HG03175 (cell line): Measurements from ENCODE around the gene EIPR1.

Experiments used
- ATAC-seq: cut with Tn5 transposase; IDR thresholded peaks from one replicate; pipeline ENCODE4 v1.9.1; 2021; ENCODE audit warnings: mild to moderate bottlenecking, moderate library complexity; ENCODE audit not compliant: unreplicated experiment

The EIPR1 gene

DNA sequence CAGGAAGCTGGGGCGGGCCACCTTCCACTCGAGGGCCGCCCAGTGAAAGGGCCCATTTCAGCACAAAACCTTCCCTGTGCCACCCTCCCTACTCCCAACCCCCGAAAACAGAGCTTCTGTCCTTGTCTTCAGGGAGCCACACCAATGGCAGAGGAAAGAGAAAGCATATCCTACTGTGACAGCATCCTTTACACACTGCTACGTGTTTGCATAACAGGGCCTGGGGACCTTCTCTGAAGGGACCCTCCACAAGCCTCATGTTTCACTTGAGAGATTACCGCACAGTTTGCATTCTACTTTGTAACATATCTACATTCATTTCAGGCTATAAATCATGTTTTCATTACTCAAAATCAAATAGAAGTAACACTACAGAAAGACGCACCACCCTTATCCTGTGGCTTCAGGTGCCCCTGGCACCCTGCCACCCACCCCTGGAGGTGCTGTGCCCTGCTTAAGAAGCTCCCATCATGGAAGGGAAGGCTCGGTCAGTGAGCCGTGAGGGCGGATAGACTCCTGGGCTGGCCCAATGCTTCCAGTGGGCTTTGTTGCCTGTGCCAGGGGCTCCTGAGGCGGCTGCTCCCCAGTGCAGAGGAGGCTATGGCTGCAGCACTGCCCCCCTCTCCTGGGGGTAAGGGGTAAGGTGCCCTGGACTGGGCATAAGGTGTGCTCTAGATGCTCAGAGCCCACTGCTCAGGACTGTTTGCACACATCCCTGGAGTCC, 52.0 kb downstream of the EIPR1 start:
- no peak for ATAC-seq

DNA sequence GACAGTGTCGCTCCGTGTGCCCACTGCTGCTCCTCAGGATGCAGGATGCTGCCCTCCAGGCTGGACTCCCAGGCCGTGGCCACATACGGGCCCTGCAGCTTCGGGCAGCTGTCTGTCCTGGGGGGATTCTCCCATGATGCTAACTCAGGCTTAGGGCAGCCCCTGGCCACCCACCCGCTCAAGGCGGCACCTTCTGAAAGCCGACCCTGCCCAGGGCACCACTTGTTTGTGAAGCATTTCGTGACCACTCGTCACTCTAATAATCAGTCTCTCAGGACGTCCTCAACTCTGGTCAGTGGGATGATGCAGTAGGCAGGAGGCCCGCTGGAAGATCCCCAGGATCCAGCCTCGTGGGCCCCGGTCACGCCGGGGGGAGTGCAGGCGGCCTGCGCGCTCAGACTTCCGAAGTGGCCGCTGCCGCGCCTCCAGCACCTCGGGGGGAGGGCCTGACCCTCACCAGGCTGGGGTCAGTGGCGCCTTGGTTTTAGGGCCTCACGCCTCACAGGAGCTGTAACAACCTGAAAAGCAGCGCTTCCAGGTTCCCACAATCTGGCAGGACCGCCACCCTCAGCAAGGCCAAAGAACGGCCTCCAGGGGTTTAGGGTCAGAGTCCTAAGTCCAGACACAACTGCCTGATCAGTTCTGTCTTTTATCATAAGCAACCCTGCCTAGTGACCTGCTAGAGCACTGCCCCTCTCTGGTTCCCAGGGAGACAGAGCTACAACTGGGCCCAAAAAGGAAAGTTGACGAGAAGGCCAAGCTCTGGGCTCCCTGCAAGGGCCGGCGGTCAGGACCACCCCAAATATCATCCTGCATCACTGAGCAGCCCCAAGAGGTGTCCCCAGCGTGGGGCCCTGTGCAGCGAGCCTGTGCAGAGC, 53.0 kb downstream of the EIPR1 start:
- no peak for ATAC-seq

- ATAC-seq: no peak
These were observed 53.6 kb downstream of the EIPR1 start for GRCh38 chr2:3324036-3324386.

DNA sequence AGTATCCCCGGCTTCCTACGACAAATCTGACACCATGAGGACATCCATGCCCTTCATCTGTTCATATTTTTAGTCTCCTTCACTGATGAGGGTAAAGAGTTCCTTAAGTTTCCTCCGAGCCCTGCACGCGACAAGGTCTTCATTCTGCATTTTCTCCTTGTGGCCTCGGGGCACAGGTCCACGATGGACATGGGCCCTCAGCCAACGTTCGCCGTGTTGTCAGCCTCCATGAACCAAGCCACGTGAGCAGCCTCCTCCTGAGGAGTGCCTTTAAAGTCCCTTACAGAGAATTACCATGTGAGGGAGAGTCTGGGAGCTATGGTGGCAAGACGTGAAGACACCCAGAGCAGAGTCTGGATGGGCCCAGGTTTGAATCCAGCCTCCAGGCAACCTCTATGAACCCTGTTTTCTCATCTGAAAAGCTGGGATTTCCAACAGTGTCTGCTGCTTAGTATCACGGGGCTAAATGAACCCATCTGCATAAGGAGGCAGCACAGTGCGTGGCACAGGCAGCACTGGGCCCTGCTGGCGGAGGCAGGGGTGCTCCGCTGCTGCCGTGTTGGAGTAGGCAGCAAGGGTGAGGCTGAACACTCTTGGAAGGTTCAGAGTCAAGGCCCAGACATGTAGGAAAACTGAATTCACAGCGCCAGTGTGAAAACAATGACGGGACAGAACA, 54.1 kb downstream of the EIPR1 start:
- ATAC-seq: no peak

DNA sequence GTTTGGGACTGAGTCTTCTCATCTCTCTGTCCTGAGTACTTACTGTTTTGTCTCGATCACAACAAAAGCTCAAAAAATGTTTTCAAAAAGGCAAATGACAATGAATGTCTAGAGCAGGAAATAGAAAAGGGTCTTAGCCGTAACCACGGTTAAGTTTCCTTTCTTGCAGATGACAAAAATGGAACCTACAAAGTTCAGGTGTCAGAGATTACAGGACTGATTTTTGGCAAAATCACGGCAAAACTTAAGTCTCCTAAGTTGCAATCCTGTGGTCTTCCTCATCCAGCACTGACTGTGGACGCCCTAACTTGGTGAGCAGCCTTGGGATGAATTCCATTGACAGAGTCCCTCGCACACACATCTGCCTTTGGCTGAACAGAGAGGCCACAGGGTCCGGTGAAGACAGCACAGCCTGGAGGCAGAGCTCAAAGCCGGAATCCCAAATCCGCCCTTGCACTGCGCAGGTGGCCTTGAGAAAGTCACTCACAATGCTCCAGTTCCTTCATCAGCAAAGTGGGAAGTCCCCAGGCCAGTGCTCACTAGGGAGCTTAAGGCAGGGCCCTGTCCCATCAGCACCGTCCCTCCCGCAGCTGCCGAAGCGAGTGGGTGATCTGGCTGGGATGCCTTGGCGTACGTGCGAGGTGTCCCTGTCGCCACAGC, 55.2 kb downstream of the EIPR1 start:
- no peak for ATAC-seq

GRCh38 chr2:3321825-3322224, 55.8 kb downstream of the EIPR1 start:
- ATAC-seq: no peak

DNA sequence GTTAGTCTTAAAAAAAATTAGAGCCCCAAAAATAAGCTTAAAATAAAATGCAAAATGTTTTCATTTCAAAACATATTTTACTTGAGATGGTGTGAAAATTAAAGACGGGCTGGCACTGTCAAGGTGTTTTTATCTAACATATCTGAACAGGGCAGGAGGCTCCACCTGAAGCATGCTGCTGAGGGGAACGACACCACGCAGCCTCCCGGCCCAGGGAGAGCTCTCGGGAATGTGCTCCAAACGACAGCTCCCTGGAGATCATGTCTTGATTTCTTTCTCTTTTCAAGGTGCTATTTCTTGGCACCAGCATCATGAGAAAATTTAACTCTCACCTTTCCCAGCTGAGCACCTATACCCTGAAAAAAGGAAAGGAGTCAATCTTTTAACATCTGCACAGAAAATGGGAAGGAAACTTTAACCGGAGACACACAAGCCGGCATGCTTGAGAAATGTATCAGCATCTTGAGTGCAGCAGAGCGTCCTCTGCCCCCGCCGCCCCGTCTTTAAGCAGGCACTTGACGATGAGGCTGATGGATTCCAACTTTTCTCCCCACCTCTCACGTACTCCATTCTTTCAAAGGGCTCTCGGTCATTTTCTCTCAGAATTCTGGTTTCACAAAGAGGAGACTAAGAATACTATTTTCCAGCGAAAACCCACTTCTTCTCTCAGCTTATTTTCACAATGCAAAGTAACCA, 56.6 kb downstream of the EIPR1 start:
- ATAC-seq: no peak

- ATAC-seq: no peak
These were observed 57.7 kb downstream of the EIPR1 start for GRCh38 chr2:3319745-3320566.

DNA sequence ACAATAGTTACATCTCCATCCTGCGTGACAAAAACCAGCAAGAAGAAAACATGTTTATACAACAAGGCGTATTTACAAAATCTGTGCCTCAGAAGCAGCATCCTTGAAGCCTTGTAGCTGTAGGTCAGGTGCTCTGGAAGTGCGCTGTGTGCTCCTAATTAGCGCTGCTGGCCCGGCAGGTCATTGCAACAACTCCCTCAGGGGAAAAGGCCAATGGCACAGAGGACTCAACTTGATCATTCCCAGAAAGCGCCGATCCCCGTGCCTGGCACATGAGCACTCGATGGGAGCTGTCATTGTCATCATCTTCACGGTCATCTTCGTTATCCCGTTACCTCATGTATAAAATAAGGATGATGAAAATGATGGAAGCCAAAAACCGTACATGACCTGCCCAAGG, 58.5 kb downstream of the EIPR1 start:
- no peak for ATAC-seq

- no peak for ATAC-seq
These were observed 59.6 kb downstream of the EIPR1 start for GRCh38 chr2:3317871-3318590.

DNA sequence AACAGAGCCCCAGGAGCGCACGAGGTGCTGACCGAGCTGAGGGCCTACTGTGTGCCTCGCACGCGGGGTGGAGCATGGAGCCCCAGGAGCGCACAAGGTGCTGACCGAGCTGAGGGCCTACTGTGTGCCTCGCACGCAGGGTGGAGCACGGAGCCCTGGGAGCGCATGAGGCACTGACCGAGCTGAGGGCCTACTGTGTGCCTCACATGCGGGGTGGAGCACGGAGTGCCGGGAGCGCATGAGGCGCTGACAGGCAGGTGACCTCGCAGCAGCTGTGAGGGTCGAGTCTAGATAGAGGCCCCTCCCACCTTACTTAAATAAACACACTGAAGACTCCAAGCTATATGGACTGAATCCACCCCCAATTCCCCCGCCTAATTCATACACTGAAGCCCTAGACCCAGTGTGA, 60.3 kb downstream of the EIPR1 start:
- no peak for ATAC-seq

DNA sequence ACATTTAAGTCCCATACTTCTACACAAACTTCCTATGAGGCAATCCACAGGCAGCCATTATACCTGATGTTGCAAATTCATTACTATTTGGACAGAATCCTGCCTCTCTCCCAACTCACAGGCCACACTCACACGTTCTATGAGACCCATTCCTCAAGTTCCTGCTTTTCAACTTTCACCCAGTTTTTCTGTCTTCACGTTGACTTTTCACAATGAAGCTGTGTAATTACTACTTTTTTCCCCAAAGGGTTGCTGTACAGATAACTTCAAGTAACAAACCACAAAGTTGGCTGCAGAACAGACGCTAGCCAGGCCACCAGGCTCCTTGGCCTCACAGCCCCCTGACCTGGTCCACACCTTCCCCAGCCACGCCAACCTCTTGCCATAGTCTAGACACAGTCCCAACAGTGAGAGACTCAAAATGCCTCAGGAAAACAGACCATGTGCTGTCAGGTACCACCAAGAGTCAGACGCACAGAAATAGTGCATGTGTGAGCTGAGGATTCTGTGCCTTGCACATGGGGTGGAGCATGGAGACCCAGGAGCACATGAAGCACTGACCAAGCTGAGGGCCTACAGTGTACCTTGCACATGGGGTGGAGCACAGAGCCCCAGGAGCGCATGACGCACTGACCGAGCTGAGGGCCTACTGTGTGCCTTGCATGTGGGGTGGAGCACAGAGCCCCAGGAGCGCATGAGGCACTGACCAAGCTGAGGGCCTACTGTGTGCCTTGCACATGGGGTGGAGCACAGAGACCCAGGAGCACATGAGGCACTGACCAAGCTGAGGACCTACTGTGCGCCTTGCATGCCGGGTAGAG, 61.0 kb downstream of the EIPR1 start:
- no peak for ATAC-seq

- ATAC-seq: no peak
These were observed 63.0 kb downstream of the EIPR1 start for GRCh38 chr2:3314626-3315025.

- ATAC-seq: no peak
These were observed 63.7 kb downstream of the EIPR1 start for GRCh38 chr2:3313781-3314375.

DNA sequence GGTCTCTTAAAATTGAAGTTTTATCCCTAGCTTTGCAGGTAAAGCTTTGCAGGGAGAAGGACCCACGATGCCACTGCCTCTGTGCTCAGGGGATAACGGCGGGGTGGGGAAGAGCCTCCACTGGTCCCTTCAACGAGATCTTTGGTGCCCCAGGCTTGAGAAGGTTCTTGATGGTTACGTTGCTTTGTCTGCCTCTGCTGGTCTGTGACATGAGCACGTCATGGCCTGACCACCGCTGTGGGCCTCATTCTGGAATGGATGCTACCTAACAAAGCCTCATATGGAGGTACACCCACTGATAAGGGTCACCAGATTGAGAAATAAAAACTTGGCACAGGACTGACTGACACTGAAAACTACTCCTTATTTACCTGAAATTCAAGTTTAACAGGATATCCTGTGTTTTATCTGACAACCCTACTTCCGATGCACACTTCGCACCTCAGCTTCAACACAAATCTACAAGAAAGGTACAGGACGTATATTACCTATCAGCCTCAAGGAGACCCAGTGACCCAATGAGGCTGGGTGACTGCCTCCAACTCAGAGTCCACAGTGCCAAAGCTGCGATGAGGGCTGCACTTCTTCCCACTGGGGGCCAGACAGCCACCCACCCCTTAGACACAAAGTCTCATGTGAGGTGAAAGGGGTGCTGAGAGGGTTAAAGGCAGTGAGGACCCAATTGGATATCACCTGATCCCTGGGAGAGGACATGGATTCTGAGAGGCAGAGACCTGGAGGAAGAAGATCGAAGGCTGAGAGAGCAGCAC, 64.9 kb downstream of the EIPR1 start:
- ATAC-seq: no peak

GRCh38 chr2:3311601-3312000, 66.0 kb downstream of the EIPR1 start:
- no peak for ATAC-seq
